SU-DHL-6 (cell line): ENCODE measurements around the gene ITPK1.

Experiments used
- H2AFZ ChIP-seq: fragments of 200-600 bp; sonication (generic); 2 replicates; pipeline ENCODE4 v1.6.1; 2014; ENCODE audit warnings: low read depth, mild to moderate bottlenecking, moderate library complexity, mixed read lengths, antibody characterized with exemption, low read length; ENCODE audit not compliant: severe bottlenecking
- H3F3A ChIP-seq: fragments of 200-600 bp; shearing (Covaris generic); 2 replicates; pipeline ENCODE4 v1.6.0; 2016; ENCODE audit warnings: antibody characterized with exemption, mild to moderate bottlenecking; ENCODE audit not compliant: insufficient read depth
- H3K27ac ChIP-seq: fragments of 200-600 bp; sonication (generic); 2 replicates; pipeline ENCODE4 v1.5.1; 2016; ENCODE audit warnings: low read depth, mild to moderate bottlenecking, low read length, moderate library complexity, mixed read lengths
- H3K27me3 ChIP-seq: fragments of 200-600 bp; sonication (generic), shearing (Covaris generic); 2 replicates; pipeline ENCODE4 v1.6.0; 2014; ENCODE audit warnings: mild to moderate bottlenecking, low read length
- H3K36me3 ChIP-seq: fragments of 200-600 bp; sonication (generic); 2 replicates; pipeline ENCODE4 v1.6.1; 2014; ENCODE audit warnings: mild to moderate bottlenecking, low read length, mixed read lengths
- H3K4me2 ChIP-seq: fragments of 300-600, 200-600 bp; shearing (Covaris generic), sonication (generic); 2 replicates; pipeline ENCODE4 v1.6.0; 2014; ENCODE audit warnings: low read length, low read depth, mild to moderate bottlenecking; ENCODE audit not compliant: poor library complexity, severe bottlenecking
- H3K4me3 ChIP-seq: fragments of 200-600 bp; sonication (generic); 2 replicates; pipeline ENCODE4 v1.5.1; 2014; ENCODE audit warnings: antibody characterized with exemption, low read length, mild to moderate bottlenecking, mixed read lengths; ENCODE audit not compliant: insufficient read depth, poor library complexity, severe bottlenecking
- H3K79me2 ChIP-seq: fragments of 200-600 bp; sonication (generic); 2 replicates; pipeline ENCODE4 v1.6.1; 2014; ENCODE audit warnings: mild to moderate bottlenecking, low read length, moderate library complexity; ENCODE audit not compliant: insufficient read depth
- H3K9ac ChIP-seq: fragments of 200-600 bp; sonication (generic); 2 replicates; pipeline ENCODE4 v1.7.0; 2014; ENCODE audit warnings: mild to moderate bottlenecking, low read length
- H3K9me2 ChIP-seq: fragments of 200-600 bp; sonication (generic); replicated peaks from 2 replicates; pipeline ENCODE4 v1.6.1; 2014; ENCODE audit warnings: low read length; ENCODE audit not compliant: insufficient read depth
- H3K9me3 ChIP-seq: fragments of 200-600 bp; sonication (generic); 2 replicates; pipeline ENCODE4 v1.6.1; 2014; ENCODE audit warnings: low read length, mixed read lengths; ENCODE audit not compliant: insufficient read depth
- H4K20me1 ChIP-seq: fragments of 200-600 bp; sonication (generic); 2 replicates; pipeline ENCODE4 v1.6.1; 2014; ENCODE audit warnings: low read depth, mild to moderate bottlenecking, antibody characterized with exemption, low read length, moderate library complexity, mixed read lengths
- EZH2phosphoT487 ChIP-seq: fragments of 200-600 bp; sonication (generic), shearing (Covaris generic); conservative IDR thresholded peaks from 2 replicates; pipeline ENCODE4 v1.6.1; 2018; ENCODE audit warnings: mild to moderate bottlenecking, antibody characterized with exemption, low read length, moderate library complexity, mixed read lengths
- TF ChIP-seq, protein P1 (sequence below): fragments of 200-600 bp; sonication (generic); IDR thresholded peaks from one replicate; pipeline ENCODE4 v1.5.1; 2017; ENCODE audit warnings: antibody characterized with exemption, mild to moderate bottlenecking, low read length, moderate library complexity; ENCODE audit not compliant: insufficient read depth, poor library complexity, severe bottlenecking

ITPK1 gene

DNA sequence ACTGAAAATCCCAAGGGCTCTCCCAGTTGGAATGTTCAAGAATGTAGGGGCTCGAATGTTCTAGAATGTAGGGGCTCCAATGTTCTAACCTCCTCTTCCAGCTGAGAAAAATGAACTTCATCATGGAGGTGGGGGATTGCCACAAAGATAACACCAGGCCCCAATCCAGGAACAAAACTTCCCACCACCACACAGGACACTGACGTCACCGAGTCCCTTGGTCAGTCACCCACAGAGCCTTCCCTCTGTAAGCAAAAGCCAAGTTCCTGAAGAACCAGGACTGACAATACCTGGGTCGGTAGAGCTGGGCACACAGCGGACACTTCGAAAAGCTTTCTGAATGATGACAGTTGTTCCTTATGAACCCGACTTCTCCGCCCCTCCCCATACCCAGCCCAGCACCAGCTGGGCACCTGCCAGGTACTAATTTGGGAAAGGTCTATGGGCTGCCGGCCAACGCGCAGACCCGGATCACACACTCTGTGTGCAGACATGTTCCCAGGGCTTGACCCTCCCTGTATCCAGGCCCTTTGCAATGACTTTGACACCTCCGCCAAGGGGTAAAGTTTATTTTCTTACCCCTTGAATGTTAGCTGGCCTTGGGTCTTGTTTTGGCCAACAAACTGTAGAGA lies 18.9 kb downstream of the ITPK1 start:
- Histone ChIP-seq H3K36me3 (no peaks in the 10 kb centered on the region), H2AFZ (no peak overlapping the region), H4K20me1 (no peaks in the 10 kb centered on the region), H3F3A (no peaks in the 10 kb centered on the region), H3K9ac (no peak overlapping the region), H3K4me2 (no peak overlapping the region), H3K27ac (no peak overlapping the region), H3K9me3 (no peaks in the 10 kb centered on the region), H3K4me3 (no peak overlapping the region), H3K27me3 (no peaks in the 10 kb centered on the region), H3K79me2 (no peaks in the 10 kb centered on the region), H3K9me2 (no peaks in the 10 kb centered on the region)
- TF ChIP-seq EZH2phosphoT487, result no peak

DNA sequence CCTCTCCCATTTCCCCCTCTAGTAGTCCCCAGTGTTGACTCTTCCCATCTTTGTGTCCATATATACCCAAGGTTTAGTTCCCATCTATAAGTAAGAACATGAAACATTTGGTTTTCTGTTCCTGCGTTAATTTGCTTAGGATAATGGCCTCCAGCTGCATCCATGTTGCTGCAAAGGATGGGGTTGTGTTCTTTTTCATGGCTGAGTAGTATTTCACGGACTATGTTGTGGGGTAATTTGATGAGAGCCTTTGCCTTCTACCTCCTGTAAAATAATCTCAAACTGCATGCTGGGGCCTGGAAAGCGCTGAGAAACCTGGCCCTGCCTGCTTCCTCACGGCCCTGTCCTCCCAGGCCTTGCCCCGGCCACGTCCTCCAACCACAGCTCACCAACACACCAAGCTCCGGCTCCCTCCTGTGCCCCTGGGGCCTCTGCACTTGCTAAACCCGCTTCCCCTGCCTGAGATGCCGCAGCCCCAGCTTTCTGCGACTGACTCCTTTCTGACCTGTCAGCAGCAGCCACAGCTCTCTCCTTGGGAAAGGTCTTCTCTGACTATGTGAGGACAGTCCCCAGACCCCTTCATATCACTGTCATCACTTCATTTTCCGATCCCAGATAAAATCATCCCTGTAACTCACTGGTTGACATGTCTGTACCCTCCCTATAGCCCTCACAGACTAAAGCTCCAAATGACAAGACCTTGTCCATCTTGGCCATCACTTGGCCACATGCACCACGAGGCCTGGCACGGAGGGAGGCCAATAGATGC lies 19.8 kb downstream of the ITPK1 start:
- TF ChIP-seq, protein P1, sequence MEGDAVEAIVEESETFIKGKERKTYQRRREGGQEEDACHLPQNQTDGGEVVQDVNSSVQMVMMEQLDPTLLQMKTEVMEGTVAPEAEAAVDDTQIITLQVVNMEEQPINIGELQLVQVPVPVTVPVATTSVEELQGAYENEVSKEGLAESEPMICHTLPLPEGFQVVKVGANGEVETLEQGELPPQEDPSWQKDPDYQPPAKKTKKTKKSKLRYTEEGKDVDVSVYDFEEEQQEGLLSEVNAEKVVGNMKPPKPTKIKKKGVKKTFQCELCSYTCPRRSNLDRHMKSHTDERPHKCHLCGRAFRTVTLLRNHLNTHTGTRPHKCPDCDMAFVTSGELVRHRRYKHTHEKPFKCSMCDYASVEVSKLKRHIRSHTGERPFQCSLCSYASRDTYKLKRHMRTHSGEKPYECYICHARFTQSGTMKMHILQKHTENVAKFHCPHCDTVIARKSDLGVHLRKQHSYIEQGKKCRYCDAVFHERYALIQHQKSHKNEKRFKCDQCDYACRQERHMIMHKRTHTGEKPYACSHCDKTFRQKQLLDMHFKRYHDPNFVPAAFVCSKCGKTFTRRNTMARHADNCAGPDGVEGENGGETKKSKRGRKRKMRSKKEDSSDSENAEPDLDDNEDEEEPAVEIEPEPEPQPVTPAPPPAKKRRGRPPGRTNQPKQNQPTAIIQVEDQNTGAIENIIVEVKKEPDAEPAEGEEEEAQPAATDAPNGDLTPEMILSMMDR, result no peak
- TF ChIP-seq EZH2phosphoT487, result no peak
- H3K9me3 ChIP-seq, result no peaks in the 10 kb centered on the region
- no peaks in the 10 kb centered on the region for H3K27me3 ChIP-seq
- no peak overlapping the region for H3K4me3 ChIP-seq
- H3K9ac ChIP-seq, result no peak overlapping the region
- no peak overlapping the region for H2AFZ ChIP-seq
- no peak overlapping the region for H3K27ac ChIP-seq
- H3K79me2 ChIP-seq, result no peaks in the 10 kb centered on the region
- H3K9me2 ChIP-seq, result no peaks in the 10 kb centered on the region
- no peaks in the 10 kb centered on the region for H3F3A ChIP-seq
- H3K4me2 ChIP-seq, result no peak overlapping the region
- H4K20me1 ChIP-seq, result no peaks in the 10 kb centered on the region
- H3K36me3 ChIP-seq, result no peaks in the 10 kb centered on the region

DNA sequence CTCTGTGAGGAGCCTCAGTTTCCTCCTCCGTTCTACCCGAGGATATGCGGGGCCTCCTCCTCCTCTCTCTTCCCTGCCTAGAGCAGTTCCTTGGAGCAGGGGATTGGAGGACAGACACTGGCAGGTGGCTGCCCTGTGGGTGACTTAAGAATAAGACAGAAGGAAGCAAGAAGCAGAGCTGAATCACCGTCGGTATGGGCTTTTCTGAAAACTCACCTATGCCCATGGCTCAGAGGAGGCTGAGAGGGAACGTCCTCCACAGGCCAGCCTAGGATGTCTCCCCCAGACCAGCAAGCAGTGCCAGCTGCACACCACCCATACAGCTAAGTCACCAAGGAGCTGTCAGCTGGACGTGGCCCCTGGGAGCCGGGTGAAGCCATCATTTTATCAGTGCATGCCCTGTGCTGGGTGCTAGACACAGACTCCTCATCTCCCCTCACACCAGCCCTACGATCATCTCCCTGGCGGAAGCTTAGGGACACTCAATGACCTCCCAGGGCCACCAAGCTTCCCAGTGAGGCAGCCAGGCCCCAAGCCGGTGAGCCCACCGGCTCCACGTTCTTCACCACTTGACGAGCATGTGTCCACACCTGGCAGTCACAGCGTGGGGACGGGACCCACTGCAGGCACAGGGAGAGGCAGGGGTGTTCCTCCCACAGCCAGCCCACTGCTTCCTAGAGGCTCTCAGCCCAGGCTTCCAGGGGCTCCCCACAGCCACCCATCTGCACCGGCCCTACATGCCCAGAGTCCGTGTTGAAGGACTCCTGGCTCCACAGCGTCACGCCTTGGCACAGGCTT lies 21.4 kb downstream of the ITPK1 start:
- Histone ChIP-seq H3K4me2 (no peak overlapping the region), H3K4me3 (no peak overlapping the region), H2AFZ (no peak overlapping the region), H3F3A (no peaks in the 10 kb centered on the region), H3K36me3 (no peaks in the 10 kb centered on the region), H3K9me3 (no peaks in the 10 kb centered on the region), H3K9me2 (no peaks in the 10 kb centered on the region), H3K27me3 (no peaks in the 10 kb centered on the region), H4K20me1 (no peaks in the 10 kb centered on the region), H3K9ac (no peak overlapping the region), H3K27ac (no peak overlapping the region), H3K79me2 (no peaks in the 10 kb centered on the region)
- TF ChIP-seq EZH2phosphoT487, result no peak
- TF ChIP-seq, protein P1, result no peak
